Astrocyte (in vitro differentiated cells and primary cell): ENCODE results near the gene FBXW7.

Experiments used
- CTCF ChIP-seq: IDR thresholded peaks from 2 replicates; pipeline ENCODE4 v1.5.1; 2011; ENCODE audit warnings: low read depth, mild to moderate bottlenecking, inconsistent platforms, low read length, moderate library complexity; ENCODE audit not compliant: insufficient read depth
- EZH2 ChIP-seq: IDR thresholded peaks from 2 replicates; pipeline ENCODE4 v1.6.1; 2012; ENCODE audit warnings: mild to moderate bottlenecking, low read length, inconsistent platforms; ENCODE audit not compliant: insufficient read depth

DNA sequence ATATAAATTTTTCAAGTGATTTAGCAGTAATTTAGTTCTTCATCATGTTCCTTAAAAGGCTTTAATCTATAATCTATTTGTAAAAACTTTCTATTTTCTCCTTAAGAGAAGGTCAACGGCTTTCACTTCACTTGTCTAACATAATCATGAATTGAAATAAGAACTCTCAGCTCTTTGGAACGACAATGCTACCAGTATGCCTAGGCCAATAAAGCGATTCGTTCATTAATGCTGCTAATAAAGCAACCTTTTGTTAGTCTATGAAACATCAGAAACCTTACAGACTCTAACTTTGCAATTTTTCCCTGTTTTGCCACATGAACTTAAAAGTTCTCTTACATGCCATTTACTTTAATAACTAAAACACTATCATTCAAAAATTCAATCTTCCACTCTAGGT is 47.6 kb downstream of the FBXW7 start:
- TF ChIP-seq CTCF (no peak), EZH2 (no peak)
